Kidney glomerular epithelial cell (primary cell): ENCODE measurements around the gene DDX1.

Experiments
- DNase-seq: peaks from one replicate; lab custom pipeline; 2025; lab: John Stamatoyannopoulos, UW

DDX1 gene

GRCh38 chr2:15562354-15563031, 29.2 kb upstream of the DDX1 start:
- no peak for DNase-seq

GRCh38 chr2:15563227-15564100, 28.2 kb upstream of the DDX1 start:
- no peak for DNase-seq

GRCh38 chr2:15565392-15565791, 26.3 kb upstream of the DDX1 start:
- no peak for DNase-seq

- no peak for DNase-seq
These were observed 25.5 kb upstream of the DDX1 start for GRCh38 chr2:15565994-15566671.

GRCh38 chr2:15566912-15567311, 24.8 kb upstream of the DDX1 start:
- no peak for DNase-seq

GRCh38 chr2:15568874-15569273, 22.8 kb upstream of the DDX1 start:
- DNase-seq: no peak

- no peak for DNase-seq
These were observed 21.6 kb upstream of the DDX1 start for GRCh38 chr2:15570104-15570503.

GRCh38 chr2:15571729-15572128, 19.9 kb upstream of the DDX1 start:
- DNase-seq: no peak

- DNase-seq: peak; percentile 84
These were observed 14.5 kb upstream of the DDX1 start for GRCh38 chr2:15577071-15577735.

- DNase-seq: peak; percentile 48
These were observed 12.0 kb upstream of the DDX1 start for GRCh38 chr2:15579641-15580040.

GRCh38 chr2:15580451-15580850, 11.2 kb upstream of the DDX1 start:
- no peak for DNase-seq

- no peak for DNase-seq
These were observed 8.8 kb upstream of the DDX1 start for GRCh38 chr2:15582710-15583357.

GRCh38 chr2:15583826-15584225, 7.8 kb upstream of the DDX1 start:
- DNase-seq: no peak

GRCh38 chr2:15584316-15584715, 7.4 kb upstream of the DDX1 start:
- DNase-seq: no peak

- no peak for DNase-seq
These were observed 6.8 kb upstream of the DDX1 start for GRCh38 chr2:15584767-15585469.

- peak; percentile 56 for DNase-seq
These were observed 3.2 kb upstream of the DDX1 start for GRCh38 chr2:15588329-15588919.

GRCh38 chr2:15591373-15591691, 336 bp upstream of the DDX1 start:
- DNase-seq: peak; percentile 68

GRCh38 chr2:15593327-15593705, 1.6 kb downstream of the DDX1 start:
- no peak for DNase-seq

GRCh38 chr2:15594291-15595256, 2.9 kb downstream of the DDX1 start:
- no peak for DNase-seq
